GM21447 (cell line): Measurements from ENCODE around the gene ZNF479.
"Not testable (repeated sequence)": the region's sequence is repeated elsewhere in the genome, so short reads cannot be mapped to it uniquely, and the experiment has no call there.

Experiments
- ATAC-seq: cut with Tn5 transposase; IDR thresholded peaks from one replicate; pipeline ENCODE4 v1.9.1; 2021; ENCODE audit not compliant: unreplicated experiment

Gene ZNF479

DNA sequence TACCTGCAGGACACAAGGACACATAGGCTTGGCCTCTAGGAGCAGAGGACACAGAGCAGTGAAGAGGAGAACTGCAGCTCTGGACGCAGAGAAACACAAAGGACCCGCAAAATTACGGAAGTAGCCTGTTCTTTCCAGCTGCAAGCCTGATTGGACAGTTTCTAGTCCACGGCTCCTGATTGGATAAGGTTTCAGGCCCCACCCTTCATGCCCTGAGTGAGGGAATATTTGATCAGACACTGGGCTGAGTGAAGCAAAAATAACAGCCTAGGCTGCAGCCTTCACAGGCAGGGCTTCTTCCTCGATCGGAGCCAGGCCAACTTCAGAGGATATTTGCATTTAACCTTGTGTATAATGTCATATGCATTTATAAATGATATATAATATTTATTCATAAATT lies at the start of gene ZNF479:
ZNF479 (minus strand) TSS at position 101 of the 400 bp plus-strand sequence. CDS start 112 bp downstream, outside the sequence.
- ATAC-seq, result not testable (repeated sequence)

DNA sequence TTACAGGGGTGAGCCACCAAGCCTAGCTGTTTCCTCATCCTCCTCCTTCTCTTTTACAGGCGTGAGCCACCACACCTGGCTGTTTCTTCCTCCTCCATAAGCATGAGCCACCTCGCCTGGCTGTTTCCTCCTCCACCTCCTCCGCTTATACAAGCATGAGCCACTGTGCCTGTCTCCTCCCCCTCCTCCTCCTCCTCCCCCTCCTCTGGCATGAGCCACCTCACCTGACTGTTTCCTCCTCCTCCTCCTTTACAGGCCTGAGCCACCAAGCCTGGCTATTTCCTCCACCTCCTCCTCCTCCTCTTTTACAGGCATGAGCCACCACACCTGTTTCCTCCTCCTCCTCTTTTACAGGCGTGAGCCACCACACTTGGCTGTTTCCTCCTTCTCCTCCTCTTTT lies 49.8 kb upstream of the ZNF479 start:
- ATAC-seq, result no peak

DNA sequence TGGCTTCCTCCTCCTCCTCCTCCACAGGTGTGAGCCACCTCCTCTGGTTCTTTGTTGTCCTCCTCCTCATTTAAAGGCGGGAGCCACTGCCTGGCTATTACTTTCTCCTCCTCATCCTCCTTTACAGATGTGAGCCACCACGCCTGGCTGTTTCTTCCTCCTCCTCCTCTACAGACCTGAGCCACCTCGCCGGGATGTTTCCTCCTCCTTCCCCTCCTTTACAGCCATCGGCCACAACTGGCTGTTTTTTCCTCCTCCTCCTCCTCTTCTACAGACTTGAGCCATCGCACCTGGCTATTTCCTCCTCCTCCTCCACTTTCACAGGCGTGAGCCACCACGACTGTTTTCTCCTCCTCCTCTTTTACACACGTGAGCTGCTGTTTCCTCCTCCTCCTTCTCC lies 49.0 kb upstream of the ZNF479 start:
- ATAC-seq, result no peak

DNA sequence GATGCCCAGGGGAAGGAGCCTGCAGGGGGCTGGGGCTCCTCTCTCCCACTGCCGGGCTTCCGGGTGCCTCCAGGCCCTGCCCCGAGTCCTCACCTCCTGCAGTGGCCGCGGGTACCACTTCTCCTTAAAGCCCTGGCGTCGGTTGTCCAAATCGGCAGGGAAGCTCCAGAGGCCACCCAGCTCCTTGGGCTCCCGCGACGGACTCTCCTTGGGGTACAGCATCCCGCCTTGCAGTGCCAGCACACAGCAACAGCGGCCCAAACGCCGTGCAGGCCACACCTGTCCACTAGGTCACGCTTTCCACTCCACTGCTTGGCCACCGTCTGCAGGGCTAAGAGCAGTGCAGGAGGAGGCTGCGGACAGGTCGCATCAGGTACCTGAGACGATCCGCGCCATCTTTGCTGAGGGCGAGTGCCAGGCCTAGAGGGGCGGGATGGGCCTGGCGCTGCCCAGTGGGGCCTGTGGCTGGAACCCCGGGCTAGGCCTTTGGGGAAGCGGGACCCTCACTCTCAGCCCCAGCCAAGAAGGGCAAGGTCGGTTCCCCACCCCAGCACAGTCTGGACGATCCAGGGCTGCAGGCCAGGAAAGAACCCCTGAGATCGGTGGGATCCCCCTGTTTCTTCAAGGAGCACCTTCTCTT lies 47.7 kb upstream of the ZNF479 start:
- ATAC-seq, result no peak

DNA sequence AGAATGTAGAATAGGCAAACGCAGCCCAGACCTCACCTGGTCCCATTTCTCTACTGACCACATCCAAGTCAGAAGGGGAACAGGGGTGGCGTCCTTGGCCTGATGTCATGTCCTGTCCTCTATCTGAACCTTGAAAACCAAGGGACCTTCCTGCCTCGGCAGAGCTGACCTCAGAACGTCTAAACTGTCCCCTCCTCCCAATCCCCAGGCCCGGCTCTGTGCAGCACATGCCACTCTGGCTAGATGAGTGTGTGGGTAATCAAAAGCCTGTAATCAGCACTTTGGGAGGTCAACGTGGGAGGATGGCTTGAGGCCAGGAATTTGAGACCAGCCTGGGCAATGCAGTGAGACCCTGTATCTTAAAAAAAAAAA lies 46.5 kb upstream of the ZNF479 start:
- ATAC-seq, result no peak

DNA sequence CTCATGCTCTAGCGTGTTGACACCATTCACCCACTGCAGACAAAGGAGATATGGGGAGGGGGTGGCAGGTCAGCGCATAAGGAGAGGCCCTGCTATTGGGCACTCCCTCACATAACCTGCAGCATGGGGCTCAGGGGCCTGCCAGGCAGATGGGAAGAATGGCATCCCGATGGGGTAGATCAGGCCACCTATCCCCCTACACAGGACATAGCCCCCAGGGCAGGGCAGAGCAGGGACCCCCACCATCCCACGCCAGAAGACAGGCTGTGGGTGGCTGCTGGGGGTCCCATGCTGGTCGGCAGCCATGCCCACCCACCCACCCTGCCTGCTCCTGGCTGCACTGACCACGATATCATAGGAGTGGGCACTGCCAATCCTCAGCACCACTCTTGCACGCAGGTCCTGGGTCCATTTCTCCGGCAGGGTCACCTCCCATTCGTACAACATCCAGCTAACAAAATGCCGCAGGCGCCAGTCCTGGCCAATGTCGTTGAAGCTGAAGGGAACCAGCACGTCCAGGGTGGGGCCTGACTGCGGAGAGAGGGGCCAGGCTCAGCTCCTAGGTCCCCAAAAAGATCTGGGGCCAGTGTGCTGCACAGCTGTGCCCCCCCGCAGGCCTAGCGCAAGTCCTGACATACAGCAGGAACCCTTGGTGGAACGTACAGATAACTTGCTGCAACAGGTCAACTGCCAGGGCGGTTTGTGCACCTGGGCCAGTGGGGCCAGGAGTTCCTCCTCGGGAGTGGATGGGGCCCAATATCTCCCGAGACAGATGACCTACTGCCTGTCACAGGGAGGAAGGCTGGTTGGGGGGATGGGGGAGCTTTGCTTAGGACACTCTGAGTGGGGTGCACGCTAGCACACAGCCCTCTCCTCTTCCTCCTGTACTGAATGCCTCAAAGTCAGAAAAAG lies 45.9 kb upstream of the ZNF479 start:
- ATAC-seq, result no peak

DNA sequence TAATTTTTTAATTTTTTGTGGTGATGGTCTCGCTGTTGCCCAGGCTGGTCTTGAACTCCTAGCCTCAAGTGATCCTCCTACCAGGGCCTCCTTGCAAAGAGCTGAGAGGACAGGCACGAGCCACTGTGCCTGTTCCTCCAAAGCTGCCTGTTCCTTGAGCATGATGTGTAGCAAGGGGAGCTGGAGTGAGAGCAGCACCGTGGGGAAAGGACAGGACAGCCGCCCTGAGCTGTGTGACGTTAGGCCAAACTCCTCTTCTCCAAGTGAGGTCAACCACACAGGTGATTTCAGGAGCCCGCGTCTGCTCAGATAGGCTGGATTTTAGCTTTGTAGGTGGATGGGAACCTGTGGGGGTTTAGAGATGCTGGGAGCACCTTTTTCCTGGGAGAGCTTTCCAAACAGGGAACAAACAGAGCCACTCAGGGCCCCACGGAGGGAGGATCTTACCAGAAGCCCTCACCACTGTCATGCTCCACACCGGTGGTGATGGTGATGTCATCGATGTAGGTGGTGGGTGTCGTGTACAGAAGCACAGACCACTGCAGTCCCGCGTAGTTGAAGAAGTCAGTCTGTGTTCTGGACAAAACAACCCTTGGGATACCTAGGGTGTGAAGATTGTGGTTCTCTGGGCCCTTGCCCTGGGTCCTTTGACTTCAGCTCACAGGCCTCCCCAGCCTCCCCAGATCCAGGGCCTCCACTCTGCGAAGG lies 44.8 kb upstream of the ZNF479 start:
- ATAC-seq, result no peak

DNA sequence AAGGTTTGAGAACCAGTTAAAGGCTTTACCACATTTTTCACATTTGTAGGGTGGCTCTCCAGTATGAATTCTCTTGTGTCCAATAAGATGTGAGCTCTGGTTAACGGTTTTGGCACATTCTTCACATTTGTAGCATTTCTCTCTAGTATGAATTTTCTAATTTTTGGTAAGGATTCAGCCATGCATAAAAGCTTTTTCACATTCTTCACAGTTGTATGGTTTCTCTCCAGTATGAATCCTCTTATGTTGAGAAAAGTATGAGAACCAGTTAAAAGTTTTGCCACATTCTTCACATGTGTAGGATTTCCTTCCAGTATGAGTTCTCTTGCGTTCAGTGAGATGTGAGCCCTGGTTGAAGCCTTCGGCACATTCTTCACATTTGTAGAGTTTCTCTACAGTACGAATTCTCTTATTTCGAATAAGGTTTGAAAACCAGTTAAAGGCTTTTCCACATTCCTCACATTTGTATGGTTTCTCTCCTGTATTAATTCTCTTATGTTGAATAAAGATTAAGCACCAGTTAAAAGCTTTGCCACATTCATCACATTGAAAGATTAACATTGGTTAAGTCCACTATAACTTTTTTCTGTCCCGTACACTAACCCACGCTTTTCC lies 33.2 kb upstream of the ZNF479 start:
- no peak for ATAC-seq

DNA sequence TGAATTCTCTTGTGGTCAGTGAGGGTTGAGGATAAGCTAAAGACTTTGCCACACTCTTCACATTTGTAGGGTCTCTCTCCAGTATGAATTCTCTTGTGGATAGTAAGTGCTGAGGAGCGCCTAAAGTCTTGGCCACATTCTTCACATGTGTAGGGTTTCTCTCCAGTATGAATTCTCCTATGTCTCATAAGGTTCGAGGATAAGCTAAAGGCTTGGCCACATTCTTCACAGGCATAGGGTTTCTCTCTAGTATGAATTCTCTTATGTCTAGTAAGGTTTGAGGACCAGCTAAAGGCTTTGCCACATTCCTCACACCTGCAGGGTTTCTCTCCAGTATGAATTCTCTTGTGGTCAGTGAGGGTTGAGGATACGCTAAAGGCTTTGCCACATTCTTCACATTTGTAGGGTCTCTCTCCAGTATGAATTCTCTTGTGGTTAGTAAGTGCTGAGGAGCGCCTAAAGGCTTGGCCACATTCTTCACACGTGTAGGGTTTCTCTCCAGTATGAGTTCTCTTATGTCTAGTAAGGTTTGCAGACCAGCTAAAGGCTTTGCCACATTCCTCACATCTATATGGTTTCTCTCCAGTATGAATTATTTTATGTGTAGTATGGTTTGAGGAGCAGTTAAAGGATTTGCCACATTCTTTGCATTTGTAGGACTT lies 12.0 kb downstream of the ZNF479 start:
- ATAC-seq, result not testable (repeated sequence)
